ENCODE data around the gene TRANK1. TPM values are rescaled to one million over a fixed set of nuclear protein-coding genes. Genes with fewer than 3 reads are reported as not detected.
"Not testable (repeated sequence)": the region's sequence is repeated elsewhere in the genome, so short reads cannot be mapped to it uniquely, and the experiment has no call there.

Gene TRANK1
- total RNA-seq, 2 donors from 2014 or later, result 9.0 to 20.1 TPM

GRCh38 chr3:36893137-36893557, 51.7 kb downstream of the TRANK1 start:
- H3K9ac ChIP-seq (ENCODE audit: extremely low read depth, low read length, poor library complexity, severe bottlenecking), result no peak overlapping the region
- no peaks in the 10 kb centered on the region for H3K9me3 ChIP-seq (ENCODE audit: control insufficient read depth, low read length)
- Mint-ChIP-seq H3K4me1 (peaks cover 15% of the 10 kb centered on the region), H3K36me3 (ENCODE audit: low read depth) (no peaks in the 10 kb centered on the region), H3K27ac (peak overlapping the region; percentile 83), H3K4me3 (no peak overlapping the region), H3K9me3 (no peaks in the 10 kb centered on the region), H3K27me3 (ENCODE audit: insufficient read depth) (no peaks in the 10 kb centered on the region)
- no peak overlapping the region for H3K4me3 ChIP-seq (ENCODE audit: low read length)
- H3K4me1 ChIP-seq (ENCODE audit: control insufficient read depth, insufficient read depth, low read length), result no peaks in the 10 kb centered on the region
- TF ChIP-seq CTCF (conservative IDR thresholded peaks at IDR 0.05), result no peak
- 60 to 87% methylated on average over 1 to 2 of the region's 2 CpGs for WGBS, 2 experiments (ENCODE audit: insufficient coverage in 1 of 2, insufficient read length in 1 of 2)
- H3K27ac ChIP-seq (ENCODE audit: low read depth, low read length), result no peak overlapping the region
- no peak for DNase-seq
- no peaks in the 10 kb centered on the region for H3K36me3 ChIP-seq (ENCODE audit: control insufficient read depth, insufficient read depth, low read length)
- H3K27me3 ChIP-seq (ENCODE audit: control insufficient read depth, insufficient read depth, low read length, poor library complexity, severe bottlenecking), result no peaks in the 10 kb centered on the region

GRCh38 chr3:36892457-36893136, 52.3 kb downstream of the TRANK1 start:
- no peaks in the 10 kb centered on the region for H3K9me3 Mint-ChIP-seq
- peaks cover 15% of the 10 kb centered on the region for H3K4me1 Mint-ChIP-seq
- Histone ChIP-seq H3K27me3 (ENCODE audit: control insufficient read depth, insufficient read depth, low read length, poor library complexity, severe bottlenecking) (no peaks in the 10 kb centered on the region), H3K9ac (ENCODE audit: extremely low read depth, low read length, poor library complexity, severe bottlenecking) (no peak overlapping the region), H3K9me3 (ENCODE audit: control insufficient read depth, low read length) (no peaks in the 10 kb centered on the region), H3K4me1 (ENCODE audit: control insufficient read depth, insufficient read depth, low read length) (no peaks in the 10 kb centered on the region), H3K4me3 (ENCODE audit: low read length) (no peak overlapping the region), H3K36me3 (ENCODE audit: control insufficient read depth, insufficient read depth, low read length) (no peaks in the 10 kb centered on the region), H3K27ac (ENCODE audit: low read depth, low read length) (no peak overlapping the region)
- 86 to 92% methylated on average over 7 to 10 of the region's 12 CpGs for WGBS, 2 experiments (ENCODE audit: insufficient coverage in 1 of 2, insufficient read length in 1 of 2)
- no peak for DNase-seq
- H3K4me3 Mint-ChIP-seq, result no peak overlapping the region
- no peaks in the 10 kb centered on the region for H3K27me3 Mint-ChIP-seq (ENCODE audit: insufficient read depth)
- no peaks in the 10 kb centered on the region for H3K36me3 Mint-ChIP-seq (ENCODE audit: low read depth)
- no peak overlapping the region for H3K27ac Mint-ChIP-seq
- TF ChIP-seq CTCF (conservative IDR thresholded peaks at IDR 0.05), result no peak

- no peaks in the 10 kb centered on the region for H3K9me3 Mint-ChIP-seq
- H3K9ac ChIP-seq (ENCODE audit: extremely low read depth, low read length, poor library complexity, severe bottlenecking), result no peak overlapping the region
- DNase-seq, result peak; percentile 69
- H3K36me3 ChIP-seq (ENCODE audit: control insufficient read depth, insufficient read depth, low read length), result no peaks in the 10 kb centered on the region
- no peak overlapping the region for H3K4me3 ChIP-seq (ENCODE audit: low read length)
- no peaks in the 10 kb centered on the region for H3K36me3 Mint-ChIP-seq (ENCODE audit: low read depth)
- TF ChIP-seq CTCF (conservative IDR thresholded peaks at IDR 0.05), result no peak
- no peak overlapping the region for H3K27ac ChIP-seq (ENCODE audit: low read depth, low read length)
- H3K4me3 Mint-ChIP-seq, result no peak overlapping the region
- peaks cover 15% of the 10 kb centered on the region for H3K4me1 Mint-ChIP-seq
- no peaks in the 10 kb centered on the region for H3K4me1 ChIP-seq (ENCODE audit: control insufficient read depth, insufficient read depth, low read length)
- no peaks in the 10 kb centered on the region for H3K27me3 Mint-ChIP-seq (ENCODE audit: insufficient read depth)
- H3K9me3 ChIP-seq (ENCODE audit: control insufficient read depth, low read length), result no peaks in the 10 kb centered on the region
- no peaks in the 10 kb centered on the region for H3K27me3 ChIP-seq (ENCODE audit: control insufficient read depth, insufficient read depth, low read length, poor library complexity, severe bottlenecking)
- 39 to 72% methylated on average over 2 to 4 of the region's 4 CpGs for WGBS, 2 experiments (ENCODE audit: insufficient coverage in 1 of 2, insufficient read length in 1 of 2)
- no peak overlapping the region for H3K27ac Mint-ChIP-seq
These were observed 53.1 kb downstream of the TRANK1 start for GRCh38 chr3:36891701-36892160.

- peak overlapping the region; percentile 21 for H3K27ac Mint-ChIP-seq
- peaks cover 15% of the 10 kb centered on the region for H3K4me1 Mint-ChIP-seq
- not testable (repeated sequence) for H3K4me1 ChIP-seq (ENCODE audit: control insufficient read depth, insufficient read depth, low read length); H3K27me3 Mint-ChIP-seq (ENCODE audit: insufficient read depth); H3K9ac ChIP-seq (ENCODE audit: extremely low read depth, low read length, poor library complexity, severe bottlenecking); H3K27me3 ChIP-seq (ENCODE audit: control insufficient read depth, insufficient read depth, low read length, poor library complexity, severe bottlenecking); H3K9me3 ChIP-seq (ENCODE audit: control insufficient read depth, low read length); H3K36me3 Mint-ChIP-seq (ENCODE audit: low read depth); H3K27ac ChIP-seq (ENCODE audit: low read depth, low read length); H3K4me3 ChIP-seq (ENCODE audit: low read length); H3K4me3 Mint-ChIP-seq; H3K9me3 Mint-ChIP-seq; DNase-seq; H3K36me3 ChIP-seq (ENCODE audit: control insufficient read depth, insufficient read depth, low read length)
- 92 to 94% methylated on average over 6 to 7 of the region's 7 CpGs for WGBS, 2 experiments (ENCODE audit: insufficient coverage in 1 of 2, insufficient read length in 1 of 2)
These were observed 53.8 kb downstream of the TRANK1 start for GRCh38 chr3:36891097-36891496.
